K562 treated with DMSO at 1 percent for 24 hours (cell line): ENCODE measurements around the gene GPX7. TPM values are rescaled to one million over a fixed set of nuclear protein-coding genes. Genes with fewer than 3 reads are reported as not detected.

Experiments used
- total RNA-seq: library from RNA; unstranded; fragments of 300-600 nt; gene quantifications from 2 replicates; pipeline ENCODE4 v1.2.3, GENCODE V29; 2022; ENCODE audit warnings: low read depth; ENCODE audit not compliant: insufficient read depth

The GPX7 gene
- total RNA-seq = not detected in 2 replicates

DNA sequence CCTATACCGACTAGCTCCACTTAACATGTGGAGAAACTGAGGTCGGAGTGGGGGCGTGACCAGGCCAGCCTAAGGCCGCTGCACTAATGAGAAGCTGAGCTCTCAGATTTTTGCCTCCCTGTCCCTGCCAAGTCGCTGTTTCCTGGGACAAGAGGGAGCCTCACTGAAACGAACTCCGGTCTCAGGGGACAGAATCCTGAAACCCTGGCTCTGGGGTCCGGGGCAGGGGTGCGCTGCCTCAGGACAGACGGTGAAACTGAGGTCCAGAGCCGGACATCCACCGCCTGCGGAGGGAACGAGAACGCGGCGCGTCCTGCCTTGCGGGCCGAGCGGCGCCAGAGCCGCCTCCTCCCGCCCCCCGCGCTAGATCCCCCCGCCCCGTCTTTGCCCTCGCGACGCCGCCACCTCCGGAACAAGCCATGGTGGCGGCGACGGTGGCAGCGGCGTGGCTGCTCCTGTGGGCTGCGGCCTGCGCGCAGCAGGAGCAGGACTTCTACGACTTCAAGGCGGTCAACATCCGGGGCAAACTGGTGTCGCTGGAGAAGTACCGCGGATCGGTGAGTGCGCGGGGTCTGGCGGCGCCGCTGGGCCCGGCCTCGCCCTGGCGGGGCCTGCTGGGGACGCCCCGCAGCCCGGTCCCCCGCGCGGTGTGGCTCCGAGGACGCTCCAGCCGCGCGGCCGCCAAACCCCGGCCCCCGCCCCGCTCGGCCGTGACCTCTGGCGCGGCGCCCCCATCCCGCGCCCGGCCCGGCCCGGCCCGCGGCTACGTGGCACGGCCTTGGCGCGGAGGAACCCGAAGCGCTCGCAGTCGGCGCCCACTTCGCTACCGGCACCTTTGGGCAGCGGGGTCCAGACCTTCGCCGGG lies at the start of gene GPX7:
GPX7 (plus strand) TSS at position 381 of the 865 bp plus-strand sequence; CDS start at position 420, 39 bp downstream.

DNA sequence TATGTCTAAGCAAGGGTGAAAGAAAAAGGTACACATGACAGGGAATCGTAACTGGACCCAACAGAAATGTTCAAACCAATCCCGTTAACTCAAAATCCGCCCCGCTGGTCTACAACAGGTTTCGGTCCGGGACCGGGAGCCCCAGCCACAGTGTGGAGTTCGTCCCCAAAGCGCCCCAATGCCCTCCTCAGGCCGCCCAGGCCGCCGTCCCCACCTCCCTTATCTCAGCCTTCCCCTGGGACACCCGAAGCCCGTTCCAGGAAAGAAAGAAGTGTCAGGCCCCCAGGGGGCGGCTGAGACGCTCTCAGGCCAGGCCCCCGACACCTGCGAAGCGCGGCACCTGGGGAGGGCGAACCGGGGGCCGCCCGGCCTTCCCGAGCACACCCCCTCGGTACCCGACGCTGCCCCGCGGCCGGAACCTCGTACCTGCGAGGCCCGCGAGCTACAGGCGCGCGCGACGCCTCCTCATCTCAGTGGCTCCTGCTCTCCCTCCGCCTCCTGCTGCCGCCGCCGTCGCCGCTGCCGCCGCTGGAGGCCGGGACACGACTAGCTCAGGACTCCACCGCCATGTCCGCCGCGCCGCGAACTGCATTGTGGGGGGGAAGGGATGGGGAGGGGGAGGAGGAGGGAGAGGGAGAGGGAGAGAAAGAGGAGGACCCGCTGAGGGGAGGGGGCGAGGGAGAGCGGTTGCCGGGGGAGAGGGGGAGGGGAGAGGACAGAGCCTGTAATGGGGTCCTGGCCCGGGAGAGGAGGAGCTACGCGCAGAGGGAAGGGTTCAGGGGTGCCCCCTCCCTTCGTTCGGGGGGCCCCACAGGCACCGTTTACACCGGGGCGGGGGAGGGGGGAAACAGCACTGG lies 49.4 kb upstream of the GPX7 start, which contains the start of gene TUT4:
TUT4 (minus strand) TSS at position 588 of the 857 bp plus-strand sequence. CDS start 26,812 bp downstream, outside the sequence.

DNA sequence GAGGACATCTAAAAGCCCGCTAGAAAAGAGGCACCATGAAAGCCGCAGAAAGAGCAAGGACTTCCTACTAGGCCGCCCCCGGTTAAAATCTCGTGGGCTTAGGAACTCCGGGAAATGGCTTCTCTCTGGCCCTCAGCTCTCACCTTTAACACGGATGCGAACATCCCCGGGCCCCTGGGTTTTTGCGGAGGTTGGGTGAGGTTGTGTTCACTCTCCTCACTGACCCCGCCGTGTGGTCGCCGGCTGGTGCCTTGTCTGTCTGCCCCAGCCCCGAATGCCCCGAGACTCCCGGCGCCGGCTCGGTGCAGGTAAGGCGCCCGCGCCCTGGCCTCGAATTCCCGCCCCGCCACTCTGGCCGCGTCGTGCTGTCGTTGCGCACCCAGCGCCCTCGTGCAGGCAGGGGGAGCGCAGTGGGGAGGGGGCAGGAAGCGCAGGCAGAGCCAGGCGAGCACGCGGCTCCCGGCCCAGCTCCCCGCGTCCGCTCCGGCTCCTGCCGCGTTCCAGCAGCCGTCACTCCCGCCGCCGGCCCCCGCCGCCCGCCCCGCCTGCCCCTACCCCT lies 30.6 kb downstream of the GPX7 start, which contains the start of gene SHISAL2A:
SHISAL2A (plus strand) TSS at position 437 of the 559 bp plus-strand sequence. CDS start 326 bp downstream, outside the sequence.

Other genes starting within 250 kb of the GPX7 start
- gene CC2D1B, start 236.2 kb upstream of the GPX7 start, total RNA-seq = 39.6 and 40.8 TPM in 2 replicates
- gene ORC1, start 197.9 kb upstream of the GPX7 start, total RNA-seq = 43.4 and 43.8 TPM in 2 replicates
- gene PRPF38A, start 197.8 kb upstream of the GPX7 start, total RNA-seq = 38.2 and 39.0 TPM in 2 replicates
- gene TUT4, start 49.3 kb upstream of the GPX7 start, total RNA-seq = 36.4 and 43.2 TPM in 2 replicates
- gene SHISAL2A, start 30.8 kb downstream of the GPX7 start, total RNA-seq = not detected in 2 replicates
- gene COA7, start 96.0 kb downstream of the GPX7 start, total RNA-seq = 16.2 and 18.8 TPM in 2 replicates
- 10.2 and 15.3 TPM in 2 replicates for gene ZYG11B, start 124.1 kb downstream of the GPX7 start, total RNA-seq
- 4.6 and 4.9 TPM in 2 replicates for gene ZYG11A, start 240.4 kb downstream of the GPX7 start, total RNA-seq